Measurements from ENCODE around the gene ADH1B.

ADH1B gene

GRCh38 chr4:99276417-99276816, 44.8 kb downstream of the ADH1B start:
- H2AFZ ChIP-seq (ENCODE audit: low read length) = no peak overlapping the region
- no peaks in the 10 kb centered on the region for H3F3A ChIP-seq (ENCODE audit: low read depth)
- no peak overlapping the region for H3K4me2 ChIP-seq (ENCODE audit: low read depth, low read length, poor library complexity, severe bottlenecking)
- no peaks in the 10 kb centered on the region for H4K20me1 ChIP-seq (ENCODE audit: insufficient read depth, low read length, poor library complexity, severe bottlenecking)
- H3K4me3 ChIP-seq (ENCODE audit: low read length, poor library complexity, severe bottlenecking) = no peak overlapping the region
- no peaks in the 10 kb centered on the region for H3K36me3 ChIP-seq (ENCODE audit: insufficient read depth, low read length)
- no peaks in the 10 kb centered on the region for H3K79me2 ChIP-seq (ENCODE audit: insufficient read depth, low read length)
- TF ChIP-seq CTCF (conservative IDR thresholded peaks at IDR 0.05; ENCODE audit: low read length) (no peak), EZH2phosphoT487 (IDR thresholded peaks at IDR 0.05; ENCODE audit: borderline replicate concordance) (no peak)
- no peaks in the 10 kb centered on the region for H3K27me3 ChIP-seq (ENCODE audit: insufficient read depth, low read length, poor library complexity, severe bottlenecking)
- H3K9me3 ChIP-seq (ENCODE audit: insufficient read depth, low read depth, low read length) = no peaks in the 10 kb centered on the region
- H3K4me1 ChIP-seq (ENCODE audit: insufficient read depth, low read length, poor library complexity, severe bottlenecking) = no peaks in the 10 kb centered on the region
- H3K9ac ChIP-seq (ENCODE audit: low read depth, low read length, poor library complexity, severe bottlenecking) = no peak overlapping the region
- H3K9me2 ChIP-seq (replicated peaks; ENCODE audit: low read depth, low read length) = no peaks in the 10 kb centered on the region

GRCh38 chr4:99275885-99276284, 45.3 kb downstream of the ADH1B start:
- no peaks in the 10 kb centered on the region for H4K20me1 ChIP-seq (ENCODE audit: insufficient read depth, low read length, poor library complexity, severe bottlenecking)
- no peaks in the 10 kb centered on the region for H3K9me2 ChIP-seq (replicated peaks; ENCODE audit: low read depth, low read length)
- no peak overlapping the region for H3K9ac ChIP-seq (ENCODE audit: low read depth, low read length, poor library complexity, severe bottlenecking)
- H3K79me2 ChIP-seq (ENCODE audit: insufficient read depth, low read length) = no peaks in the 10 kb centered on the region
- no peaks in the 10 kb centered on the region for H3F3A ChIP-seq (ENCODE audit: low read depth)
- H3K4me1 ChIP-seq (ENCODE audit: insufficient read depth, low read length, poor library complexity, severe bottlenecking) = no peaks in the 10 kb centered on the region
- no peak overlapping the region for H3K4me2 ChIP-seq (ENCODE audit: low read depth, low read length, poor library complexity, severe bottlenecking)
- no peaks in the 10 kb centered on the region for H3K9me3 ChIP-seq (ENCODE audit: insufficient read depth, low read depth, low read length)
- no peak overlapping the region for H2AFZ ChIP-seq (ENCODE audit: low read length)
- H3K36me3 ChIP-seq (ENCODE audit: insufficient read depth, low read length) = no peaks in the 10 kb centered on the region
- no peak overlapping the region for H3K4me3 ChIP-seq (ENCODE audit: low read length, poor library complexity, severe bottlenecking)
- H3K27me3 ChIP-seq (ENCODE audit: insufficient read depth, low read length, poor library complexity, severe bottlenecking) = no peaks in the 10 kb centered on the region
- TF ChIP-seq EZH2phosphoT487 (IDR thresholded peaks at IDR 0.05; ENCODE audit: borderline replicate concordance) = no peak
- no peak for TF ChIP-seq CTCF (conservative IDR thresholded peaks at IDR 0.05; ENCODE audit: low read length)

- Histone ChIP-seq H3K4me1 (ENCODE audit: insufficient read depth, low read length, poor library complexity, severe bottlenecking) (no peaks in the 10 kb centered on the region), H4K20me1 (ENCODE audit: insufficient read depth, low read length, poor library complexity, severe bottlenecking) (no peaks in the 10 kb centered on the region), H3K4me3 (ENCODE audit: low read length, poor library complexity, severe bottlenecking) (no peak overlapping the region), H3K9me3 (ENCODE audit: insufficient read depth, low read depth, low read length) (no peaks in the 10 kb centered on the region), H3K27me3 (ENCODE audit: insufficient read depth, low read length, poor library complexity, severe bottlenecking) (no peaks in the 10 kb centered on the region), H3F3A (ENCODE audit: low read depth) (no peaks in the 10 kb centered on the region), H3K36me3 (ENCODE audit: insufficient read depth, low read length) (no peaks in the 10 kb centered on the region), H2AFZ (ENCODE audit: low read length) (no peak overlapping the region), H3K9ac (ENCODE audit: low read depth, low read length, poor library complexity, severe bottlenecking) (no peak overlapping the region), H3K4me2 (ENCODE audit: low read depth, low read length, poor library complexity, severe bottlenecking) (no peak overlapping the region), H3K9me2 (replicated peaks; ENCODE audit: low read depth, low read length) (no peaks in the 10 kb centered on the region), H3K79me2 (ENCODE audit: insufficient read depth, low read length) (no peaks in the 10 kb centered on the region)
- TF ChIP-seq CTCF (conservative IDR thresholded peaks at IDR 0.05; ENCODE audit: low read length) (no peak), EZH2phosphoT487 (IDR thresholded peaks at IDR 0.05; ENCODE audit: borderline replicate concordance) (no peak)
Measured at GRCh38 chr4:99275050-99275449, 46.2 kb downstream of the ADH1B start.

All from Loucy (cell line).